Activated CD4-positive, alpha-beta T cell treated with anti-CD3 and anti-CD28 coated beads for 4 hours (primary cell): ENCODE results near the gene PNMA3.
"Not testable (repeated sequence)": the region's sequence is repeated elsewhere in the genome, so short reads cannot be mapped to it uniquely, and the experiment has no call there.

Experiments used
- DNase-seq, 2 donors: peaks; one replicate each; pipeline ENCODE4 v3.0.0-alpha.2; 2020

Gene PNMA3

GRCh38 chrX:153055871-153056749, at the start of gene PNMA3:
Gene PNMA3 (plus strand): TSS chrX:153056470. CDS start chrX:153057056, 586 bp downstream.
- DNase-seq: no peak

- not testable (repeated sequence) for DNase-seq
Measured at GRCh38 chrX:153017174-153017573, 39.1 kb upstream of the PNMA3 start.

- no peak for DNase-seq
Measured at GRCh38 chrX:153019166-153019565, 37.1 kb upstream of the PNMA3 start.

- not testable (repeated sequence) for DNase-seq
Measured at GRCh38 chrX:153026501-153026900, 29.8 kb upstream of the PNMA3 start.

- DNase-seq: not testable (repeated sequence)
Measured at GRCh38 chrX:153028487-153028886, 27.8 kb upstream of the PNMA3 start.

- DNase-seq: no peak
Measured at GRCh38 chrX:153029162-153029561, 27.1 kb upstream of the PNMA3 start.

GRCh38 chrX:153029875-153030274, 26.4 kb upstream of the PNMA3 start:
- no peak for DNase-seq

- DNase-seq: no peak
Measured at GRCh38 chrX:153030801-153031200, 25.5 kb upstream of the PNMA3 start.

GRCh38 chrX:153032397-153033118, 23.7 kb upstream of the PNMA3 start:
- DNase-seq: peak; percentile 54 to 58

- no peak for DNase-seq
Measured at GRCh38 chrX:153049093-153049492, 7.2 kb upstream of the PNMA3 start.

GRCh38 chrX:153052534-153052933, 3.7 kb upstream of the PNMA3 start:
- no peak for DNase-seq

GRCh38 chrX:153057281-153057680, 1.0 kb downstream of the PNMA3 start:
- DNase-seq: no peak

GRCh38 chrX:153059191-153060094, 3.2 kb downstream of the PNMA3 start:
- no peak for DNase-seq

- DNase-seq: no peak
Measured at GRCh38 chrX:153060095-153060445, 3.8 kb downstream of the PNMA3 start.

GRCh38 chrX:153061732-153062131, 5.5 kb downstream of the PNMA3 start:
- no peak for DNase-seq

GRCh38 chrX:153063315-153063714, 7.0 kb downstream of the PNMA3 start:
- no peak for DNase-seq

- DNase-seq: no peak
Measured at GRCh38 chrX:153064061-153064460, 7.8 kb downstream of the PNMA3 start.

- no peak for DNase-seq
Measured at GRCh38 chrX:153065389-153065788, 9.1 kb downstream of the PNMA3 start.

- not testable (repeated sequence) for DNase-seq
Measured at GRCh38 chrX:153066402-153066801, 10.1 kb downstream of the PNMA3 start.

- DNase-seq: not testable (repeated sequence)
Measured at GRCh38 chrX:153071909-153072583, 15.8 kb downstream of the PNMA3 start, which contains the start of gene PNMA6A. Gene PNMA6A (plus strand): TSS chrX:153072454. CDS start chrX:153073063, 609 bp downstream.

- not testable (repeated sequence) for DNase-seq
Measured at GRCh38 chrX:153073331-153073730, 17.1 kb downstream of the PNMA3 start.

- DNase-seq: no peak
Measured at GRCh38 chrX:153074262-153074899, 18.1 kb downstream of the PNMA3 start.
